K562 (cell line): ENCODE results near the gene ENDOD1. TPM values are rescaled to one million over a fixed set of nuclear protein-coding genes. Genes with fewer than 3 reads are reported as not detected.

Experiments used
- CHD7 ChIP-seq: fragments of 200-600 bp; sonication (generic); IDR thresholded peaks from one replicate; pipeline ENCODE4 v1.6.1; 2012; ENCODE audit warnings: mild to moderate bottlenecking, low read depth, low read length, inconsistent platforms
- DLX4 ChIP-seq: fragments of 250-450 bp; sonication (Bioruptor Pico); IDR thresholded peaks from 2 replicates; pipeline ENCODE4 v1.6.1; 2021; ENCODE audit warnings: mild to moderate bottlenecking
- FOXP4 ChIP-seq: sonication (generic); formaldehyde crosslinking; IDR thresholded peaks from 2 replicates; pipeline ENCODE4 v1.8.0; 2022; ENCODE audit warnings: mild to moderate bottlenecking, missing genetic modification reagents, borderline replicate concordance
- KLF6 ChIP-seq: fragments of 250-450 bp; sonication (Bioruptor Pico); IDR thresholded peaks from 2 replicates; pipeline ENCODE4 v1.4.0; 2020; ENCODE audit warnings: mild to moderate bottlenecking, moderate library complexity, borderline replicate concordance
- RNF2 ChIP-seq: sonication (generic); IDR thresholded peaks from 2 replicates; pipeline ENCODE4 v1.6.1; 2016
- SIN3A ChIP-seq, 2 experiments: fragments of 150-350 bp in 1 of 2; IDR thresholded peaks; 2 replicates each; pipeline ENCODE4 v1.6.1; 2011 to 2016; ENCODE audit warnings: borderline replicate concordance in 2 of 2, low read depth in 2 of 2, low read length in 2 of 2, mild to moderate bottlenecking in 2 of 2, moderate library complexity in 2 of 2; ENCODE audit not compliant: control insufficient read depth in 1 of 2
- TCF3 ChIP-seq: sonication (generic); formaldehyde crosslinking; IDR thresholded peaks from 2 replicates; pipeline ENCODE4 v1.4.0; 2020; ENCODE audit warnings: mild to moderate bottlenecking, missing genetic modification reagents
- ZNF639 ChIP-seq, 2 experiments: fragments of 200-800 bp in 1 of 2; sonication (Bioruptor generic) in 1 of 2; sonication (generic) in 1 of 2; formaldehyde crosslinking in 1 of 2; IDR thresholded peaks in 1 of 2; conservative IDR thresholded peaks in 1 of 2; 2 replicates each; pipeline versions ENCODE4 v1.5.0 to v1.6.1; 2016 to 2020; ENCODE audit warnings: missing compliant biosample characterization in 1 of 2, missing genetic modification characterization in 1 of 2, missing genetic modification reagents in 1 of 2
- polyA plus RNA-seq, 8 experiments: library from polyadenylated mRNA; depleted of rRNA in 4 of 8; stranded (reverse) in 5 of 8; unstranded in 3 of 8; fragments of >200 nt; fragmentation: Nextera tagmentation in 2 of 8; fragmentation: Illumina TruSeq in 1 of 8; extraction: Ambion mirVana in 2 of 8; extraction: Trizol in 1 of 8; gene quantifications; 2 replicates each; pipeline versions ENCODE4 v1.2.1 to v1.2.3, GENCODE V29; 2011 to 2014; ENCODE audit warnings: inconsistent platforms in 1 of 8, missing spikeins in 1 of 8
- total RNA-seq, 7 experiments: library from RNA; depleted of rRNA in 6 of 7; stranded (reverse); fragments of >200 nt in 6 of 7; fragmentation: Illumina TruSeq in 2 of 7; extraction: Trizol in 2 of 7; gene quantifications; 2 replicates each; pipeline versions ENCODE4 v1.2.1 to v1.2.3, GENCODE V29; 2011 to 2021; ENCODE audit warnings: low replicate concordance in 1 of 7

Gene ENDOD1
- total and polyA plus RNA-seq, 9 of the 15 experiments (the other 6 are each of a cell fraction or from before 2014, with no cell fraction given) = 4.2 to 11.8 (median 9.3) TPM

- TF ChIP-seq CHD7 = no peak
- peak in 1 of 2 experiments; percentile 66; a peak in 2 of 4 replicates for TF ChIP-seq ZNF639 (CRISPR knock-in tag; conservative IDR thresholded peaks at IDR 0.05 in 1 of 2, IDR thresholded peaks at IDR 0.05 in 1 of 2)
- no peak for TF ChIP-seq TCF3 (CRISPR knock-in tag)
- no peak for TF ChIP-seq KLF6 (CRISPR knock-in tag)
- no peak for TF ChIP-seq DLX4 (CRISPR knock-in tag)
- 0 out of 2 replicates have a peak, but pooled peaks have one; percentile 56 for TF ChIP-seq FOXP4 (CRISPR knock-in tag)
- TF ChIP-seq SIN3A (IDR thresholded peaks at IDR 0.05; ENCODE audit: borderline replicate concordance in 2 of 2, control insufficient read depth in 1 of 2, low read depth in 2 of 2, low read length in 2 of 2) = peak in 1 of 2 experiments; percentile 11; a peak in 1 of 4 replicates
- 0 out of 2 replicates have a peak, but pooled peaks have one; percentile 41 for TF ChIP-seq RNF2
Observed at GRCh38 chr11:95067039-95067840, 22.4 kb upstream of the ENDOD1 start (continued).
